Measurements from ENCODE around the gene SLCO2A1. TPM values are rescaled to one million over a fixed set of nuclear protein-coding genes. Genes with fewer than 3 reads are reported as not detected.

The SLCO2A1 gene
- total RNA-seq, 1 donor from 2014 or later, result 2.5 TPM

- no peaks in the 10 kb centered on the region for H3K36me3 ChIP-seq (ENCODE audit: control insufficient read depth, insufficient read depth, low read length)
- no peak for TF ChIP-seq CTCF (IDR thresholded peaks at IDR 0.05; ENCODE audit: insufficient read depth, low read length, poor library complexity, severe bottlenecking)
- H3K4me3 ChIP-seq (ENCODE audit: low read depth, low read length), result no peak overlapping the region
- no peak for DNase-seq (ENCODE audit: low read depth)
- peaks cover 18% of the 10 kb centered on the region for H3K27me3 ChIP-seq (ENCODE audit: control insufficient read depth, insufficient read depth, low read length)
Observed at GRCh38 chr3:133891662-133892378, 137.9 kb downstream of the SLCO2A1 start.

- DNase-seq (ENCODE audit: low read depth), result no peak
- no peak for TF ChIP-seq CTCF (IDR thresholded peaks at IDR 0.05; ENCODE audit: insufficient read depth, low read length, poor library complexity, severe bottlenecking)
Observed at GRCh38 chr3:133890972-133891644, 138.6 kb downstream of the SLCO2A1 start.

GRCh38 chr3:133890037-133890436 is 139.7 kb downstream of the SLCO2A1 start:
- H3K36me3 ChIP-seq (ENCODE audit: control insufficient read depth, insufficient read depth, low read length), result no peaks in the 10 kb centered on the region
- H3K4me3 ChIP-seq (ENCODE audit: low read depth, low read length), result no peak overlapping the region
- no peak for TF ChIP-seq CTCF (IDR thresholded peaks at IDR 0.05; ENCODE audit: insufficient read depth, low read length, poor library complexity, severe bottlenecking)
- H3K27me3 ChIP-seq (ENCODE audit: control insufficient read depth, insufficient read depth, low read length), result peaks cover 9% of the 10 kb centered on the region
- DNase-seq (ENCODE audit: low read depth), result no peak

More at GRCh38 chr3:133890972-133891644, 138.6 kb downstream of the SLCO2A1 start:
- no peaks in the 10 kb centered on the region for H3K36me3 ChIP-seq (ENCODE audit: control insufficient read depth, insufficient read depth, low read length)
- H3K4me3 ChIP-seq (ENCODE audit: low read depth, low read length), result no peak overlapping the region
- H3K27me3 ChIP-seq (ENCODE audit: control insufficient read depth, insufficient read depth, low read length), result peaks cover 12% of the 10 kb centered on the region

DNA sequence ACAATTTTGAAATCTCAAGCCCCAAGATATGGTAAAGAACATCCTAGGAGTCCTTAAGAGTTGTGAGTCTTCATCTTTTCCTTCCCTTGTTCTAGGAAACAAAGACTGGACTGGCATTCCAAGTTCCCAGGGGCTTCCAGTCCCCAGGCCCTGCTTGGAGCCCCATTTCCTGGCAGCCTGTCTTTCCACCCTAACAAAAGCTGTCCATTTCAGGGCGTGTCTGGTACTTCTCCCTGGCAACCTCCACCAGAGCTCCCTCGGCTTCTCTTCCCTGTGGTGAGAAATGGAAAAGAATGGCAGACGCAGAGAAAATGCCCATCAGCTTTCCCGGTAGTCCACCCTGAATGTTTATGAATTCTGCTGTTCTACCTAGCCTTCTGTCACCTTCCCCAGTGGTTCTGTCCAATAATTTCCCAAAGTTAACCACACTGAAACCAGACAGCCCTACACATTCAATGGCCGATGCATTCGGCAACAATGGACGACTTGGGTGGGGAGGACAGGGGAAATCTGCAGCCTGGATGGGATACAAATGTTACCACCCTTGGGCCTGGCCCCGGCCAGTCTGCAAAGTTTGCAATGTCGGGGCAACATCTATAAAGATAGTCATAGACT is 140.9 kb downstream of the SLCO2A1 start:
- no peak overlapping the region for H3K4me3 ChIP-seq (ENCODE audit: low read depth, low read length)
- DNase-seq (ENCODE audit: low read depth), result no peak
- H3K36me3 ChIP-seq (ENCODE audit: control insufficient read depth, insufficient read depth, low read length), result no peaks in the 10 kb centered on the region
- peaks cover 2% of the 10 kb centered on the region for H3K27me3 ChIP-seq (ENCODE audit: control insufficient read depth, insufficient read depth, low read length)
- TF ChIP-seq CTCF (IDR thresholded peaks at IDR 0.05; ENCODE audit: insufficient read depth, low read length, poor library complexity, severe bottlenecking), result no peak

- Histone ChIP-seq H3K4me3 (ENCODE audit: low read depth, low read length) (no peak overlapping the region), H3K27me3 (ENCODE audit: control insufficient read depth, insufficient read depth, low read length) (no peaks in the 10 kb centered on the region), H3K36me3 (ENCODE audit: control insufficient read depth, insufficient read depth, low read length) (no peaks in the 10 kb centered on the region)
- DNase-seq (ENCODE audit: low read depth), result no peak
- TF ChIP-seq CTCF (IDR thresholded peaks at IDR 0.05; ENCODE audit: insufficient read depth, low read length, poor library complexity, severe bottlenecking), result no peak
Observed at GRCh38 chr3:133887803-133888703, 141.7 kb downstream of the SLCO2A1 start.

Measured in kidney epithelial cell (primary cell).